OCI-LY7 (cell line): Measurements from ENCODE around the gene LOXHD1. TPM values are rescaled to one million over a fixed set of nuclear protein-coding genes. Genes with fewer than 3 reads are reported as not detected.

ENCODE experiments used
- BruUV-seq: library from RNA; stranded (reverse); fragments of 400-500 nt; replicated peaks from 2 replicates; lab custom pipeline; 2021; lab: Mats Ljungman, UMichigan
- CTCF ChIA-PET: fragments of 300-600 bp; sonication (Branson Sonifier 250); formaldehyde crosslinking; loops from one replicate; lab custom pipeline; 2022; ENCODE audit warnings: antibody characterized with exemption; ENCODE audit not compliant: unreplicated experiment; lab: Charles Lee
- POLR2A ChIA-PET: fragments of 300-600 bp; sonication (Branson Sonifier 250); formaldehyde crosslinking; loops from one replicate; lab custom pipeline; 2022; ENCODE audit warnings: antibody characterized with exemption; lab: Charles Lee
- DNase-seq: peaks from one replicate; pipeline ENCODE4 v3.0.0-alpha.2; 2015; ENCODE audit warnings: low spot score
- H2AFZ ChIP-seq: fragments of 200-600 bp; sonication (generic), shearing (Covaris generic); 2 replicates; pipeline ENCODE4 v1.6.1; 2014; ENCODE audit warnings: mild to moderate bottlenecking, antibody characterized with exemption, low read length, moderate library complexity
- H3K27ac ChIP-seq: fragments of 200-600 bp; sonication (generic); 2 replicates; pipeline ENCODE4 v1.5.1; 2014; ENCODE audit warnings: mixed run types, low read depth, mild to moderate bottlenecking, moderate library complexity, low read length, inconsistent platforms; ENCODE audit not compliant: poor library complexity, severe bottlenecking
- H3K36me3 ChIP-seq: fragments of 200-600 bp; sonication (generic); 2 replicates; pipeline ENCODE4 v1.6.1; 2014; ENCODE audit warnings: mild to moderate bottlenecking, antibody characterized with exemption, low read length, moderate library complexity, mixed read lengths; ENCODE audit not compliant: insufficient read depth
- H3K4me1 ChIP-seq: fragments of 200-600 bp; sonication (generic); 2 replicates; pipeline ENCODE4 v1.5.1; 2014; ENCODE audit warnings: mild to moderate bottlenecking, low read length; ENCODE audit not compliant: insufficient read depth, poor library complexity, severe bottlenecking
- H3K4me2 ChIP-seq: fragments of 200-600 bp; sonication (generic); 2 replicates; pipeline ENCODE4 v1.6.1; 2014; ENCODE audit warnings: mild to moderate bottlenecking, low read length
- H3K4me3 ChIP-seq: fragments of 200-600 bp; sonication (generic); 2 replicates; pipeline ENCODE4 v1.5.1; 2014; ENCODE audit warnings: mild to moderate bottlenecking, low read depth, low read length; ENCODE audit not compliant: poor library complexity, severe bottlenecking
- H3K79me2 ChIP-seq: fragments of 200-600 bp; sonication (generic); 2 replicates; pipeline ENCODE4 v1.6.1; 2016; ENCODE audit warnings: low read depth, mild to moderate bottlenecking, low read length, moderate library complexity, mixed read lengths; ENCODE audit not compliant: insufficient read depth
- H3K9me2 ChIP-seq: fragments of 200-600 bp; sonication (generic); 2 replicates; pipeline ENCODE4 v1.6.1; 2016; ENCODE audit warnings: mild to moderate bottlenecking, low read length, mixed read lengths; ENCODE audit not compliant: insufficient read depth
- H3K9me3 ChIP-seq: fragments of 200-600 bp; sonication (generic); 2 replicates; pipeline ENCODE4 v1.6.1; 2014; ENCODE audit warnings: mild to moderate bottlenecking, mixed run types, low read length, mixed read lengths
- H4K20me1 ChIP-seq: fragments of 200-600 bp; sonication (generic); 2 replicates; pipeline ENCODE4 v1.6.1; 2014; ENCODE audit warnings: mild to moderate bottlenecking, antibody characterized with exemption, low read length, moderate library complexity, mixed read lengths; ENCODE audit not compliant: insufficient read depth
- EZH2phosphoT487 ChIP-seq: fragments of 200-600 bp; sonication (generic); IDR thresholded peaks from 2 replicates; pipeline ENCODE4 v1.6.1; 2018; ENCODE audit warnings: low read depth, borderline replicate concordance, mild to moderate bottlenecking, mixed run types, antibody characterized with exemption, low read length, moderate library complexity, mixed read lengths
- intact Hi-C: fragments of 100-400 bp; cut with micrococcal nuclease; formaldehyde crosslinking; loops from one replicate; pipeline ENCODE4 v1.10.0; 2022; ENCODE audit not compliant: unreplicated experiment
- total RNA-seq, 2 experiments: library from RNA; depleted of rRNA in 1 of 2; stranded (reverse); fragments of >200 nt in 1 of 2; shearing (Covaris generic) in 1 of 2; gene quantifications; 2 replicates each; pipeline ENCODE4 v1.2.3, GENCODE V29; 2014 to 2022
- TF ChIP-seq, protein P1 (sequence below): fragments of 200-600 bp; sonication (generic); conservative IDR thresholded peaks from 2 replicates; pipeline ENCODE4 v1.5.1; 2014; ENCODE audit warnings: mild to moderate bottlenecking, antibody characterized with exemption, low read length, moderate library complexity, mixed read lengths

Gene LOXHD1
- total RNA-seq, 2 experiments from 2014 or later: not detected

DNA sequence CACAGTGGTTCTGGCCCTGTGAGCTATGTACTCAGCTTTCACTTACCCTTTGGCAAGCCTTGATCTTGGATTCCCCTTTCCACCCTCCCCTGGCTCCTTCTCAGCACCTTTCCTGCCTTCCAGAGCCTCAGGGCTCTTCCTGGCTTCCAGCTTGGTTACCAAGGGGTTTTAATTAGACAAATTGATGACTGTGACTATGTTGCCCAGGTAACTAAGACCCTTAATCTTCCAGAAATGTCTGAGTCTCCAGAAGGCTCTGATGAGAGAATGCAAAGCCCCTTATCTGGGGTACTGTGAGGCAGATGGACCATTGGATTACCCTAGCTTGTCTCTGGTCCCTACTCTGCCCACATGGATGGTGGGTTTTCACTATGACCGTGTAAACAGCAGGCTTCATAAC lies 174.2 kb downstream of the LOXHD1 start:
- H3K4me2 ChIP-seq: no peak overlapping the region
- H3K9me3 ChIP-seq: no peaks in the 10 kb centered on the region
- no peak overlapping the region for H3K4me3 ChIP-seq
- no peak overlapping the region for H3K27ac ChIP-seq
- H3K4me1 ChIP-seq: no peaks in the 10 kb centered on the region
- no peaks in the 10 kb centered on the region for H3K36me3 ChIP-seq
- POLR2A ChIA-PET: no interaction called here
- no peaks in the 10 kb centered on the region for H4K20me1 ChIP-seq
- BruUV-seq: no TSS peak
- no peak for DNase-seq
- intact Hi-C loops: no loop called here
- H3K79me2 ChIP-seq: no peaks in the 10 kb centered on the region
- TF ChIP-seq, protein P1, sequence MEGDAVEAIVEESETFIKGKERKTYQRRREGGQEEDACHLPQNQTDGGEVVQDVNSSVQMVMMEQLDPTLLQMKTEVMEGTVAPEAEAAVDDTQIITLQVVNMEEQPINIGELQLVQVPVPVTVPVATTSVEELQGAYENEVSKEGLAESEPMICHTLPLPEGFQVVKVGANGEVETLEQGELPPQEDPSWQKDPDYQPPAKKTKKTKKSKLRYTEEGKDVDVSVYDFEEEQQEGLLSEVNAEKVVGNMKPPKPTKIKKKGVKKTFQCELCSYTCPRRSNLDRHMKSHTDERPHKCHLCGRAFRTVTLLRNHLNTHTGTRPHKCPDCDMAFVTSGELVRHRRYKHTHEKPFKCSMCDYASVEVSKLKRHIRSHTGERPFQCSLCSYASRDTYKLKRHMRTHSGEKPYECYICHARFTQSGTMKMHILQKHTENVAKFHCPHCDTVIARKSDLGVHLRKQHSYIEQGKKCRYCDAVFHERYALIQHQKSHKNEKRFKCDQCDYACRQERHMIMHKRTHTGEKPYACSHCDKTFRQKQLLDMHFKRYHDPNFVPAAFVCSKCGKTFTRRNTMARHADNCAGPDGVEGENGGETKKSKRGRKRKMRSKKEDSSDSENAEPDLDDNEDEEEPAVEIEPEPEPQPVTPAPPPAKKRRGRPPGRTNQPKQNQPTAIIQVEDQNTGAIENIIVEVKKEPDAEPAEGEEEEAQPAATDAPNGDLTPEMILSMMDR: no peak
- no peak for TF ChIP-seq EZH2phosphoT487
- CTCF ChIA-PET: no interaction called here
- H2AFZ ChIP-seq: no peak overlapping the region
- no peaks in the 10 kb centered on the region for H3K9me2 ChIP-seq

DNA sequence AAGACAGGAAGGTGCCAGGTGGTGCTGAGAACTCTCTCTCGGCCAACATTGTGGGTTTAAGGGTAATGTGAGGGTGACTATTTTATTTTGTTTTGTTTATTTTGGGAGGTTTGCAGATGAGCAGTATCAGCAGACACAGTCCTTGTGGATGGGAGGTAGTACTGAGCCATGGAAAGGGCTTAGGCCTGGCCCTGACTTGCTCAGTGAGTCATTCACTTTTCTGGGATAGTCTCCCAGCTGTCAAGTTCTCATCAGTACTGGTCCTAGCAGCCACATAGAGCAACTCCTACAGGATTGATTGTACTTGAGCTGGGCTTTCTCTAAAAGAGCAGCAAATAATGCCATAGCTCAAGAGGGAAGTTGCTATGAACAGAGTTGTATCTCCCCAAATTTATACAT lies 175.2 kb downstream of the LOXHD1 start:
- no peaks in the 10 kb centered on the region for H3K9me2 ChIP-seq
- no peaks in the 10 kb centered on the region for H3K9me3 ChIP-seq
- no peaks in the 10 kb centered on the region for H3K36me3 ChIP-seq
- BruUV-seq: no TSS peak
- H3K4me3 ChIP-seq: no peak overlapping the region
- H3K4me1 ChIP-seq: no peaks in the 10 kb centered on the region
- H2AFZ ChIP-seq: no peak overlapping the region
- ChIA-PET POLR2A (interaction anchor here (1.0 kb wide), 1 partner anchor 15 kb away, joined by 5 read pairs; no protein-coding TSS in a partner anchor), CTCF (no interaction called here)
- no peak for TF ChIP-seq EZH2phosphoT487
- TF ChIP-seq, protein P1: no peak
- no peak overlapping the region for H3K27ac ChIP-seq
- DNase-seq: no peak
- intact Hi-C loops: loop anchor here (1.0 to 2.0 kb wide), 2 partner anchors 201 to 333 kb away; no protein-coding TSS in a partner anchor
- no peaks in the 10 kb centered on the region for H3K79me2 ChIP-seq
- H3K4me2 ChIP-seq: no peak overlapping the region
- no peaks in the 10 kb centered on the region for H4K20me1 ChIP-seq

DNA sequence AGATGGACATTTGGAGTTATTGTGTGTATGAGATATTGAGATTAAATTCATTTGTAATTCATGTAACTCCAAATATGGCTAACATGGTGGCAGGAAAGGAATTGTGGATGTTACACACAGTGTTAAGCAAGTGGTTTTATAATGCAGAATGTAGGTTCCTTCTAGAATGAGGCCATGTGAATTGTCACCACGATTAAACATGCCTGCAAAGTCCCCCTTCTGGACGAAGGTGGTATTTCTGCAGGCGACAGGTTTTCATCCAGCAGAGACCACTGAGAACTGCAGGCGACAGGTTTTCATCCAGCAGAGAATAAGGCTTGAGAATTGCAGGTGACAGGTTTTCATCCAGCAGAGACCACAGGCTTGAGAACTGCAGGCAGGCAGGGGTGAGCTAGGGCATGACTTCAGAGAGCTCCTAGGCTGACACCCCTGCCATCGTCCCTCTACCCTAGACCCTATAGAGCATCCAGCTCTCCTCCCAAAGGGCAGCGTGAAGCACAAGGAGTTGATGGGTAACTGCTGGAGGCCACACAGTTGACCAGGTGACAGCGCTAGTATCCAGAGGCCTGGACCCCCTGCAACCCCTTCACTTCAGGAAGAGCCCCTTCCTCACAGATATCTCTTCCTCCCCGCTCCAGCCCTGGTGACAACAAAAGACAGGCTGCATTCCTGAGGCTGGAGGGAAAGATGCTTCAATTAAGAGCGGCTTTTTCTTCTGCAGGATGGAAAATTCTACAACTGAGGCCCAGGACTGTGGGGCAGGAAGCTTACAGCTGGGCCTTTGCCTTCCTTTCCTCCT lies 175.8 kb downstream of the LOXHD1 start:
- ChIA-PET CTCF (interaction anchor here (1.2 kb wide), 1 partner anchor 200 kb away, joined by 3 read pairs; no protein-coding TSS in a partner anchor), POLR2A (interaction anchor here (1.0 kb wide), 1 partner anchor 15 kb away, joined by 5 read pairs; no protein-coding TSS in a partner anchor)
- Histone ChIP-seq H4K20me1 (no peaks in the 10 kb centered on the region), H3K79me2 (no peaks in the 10 kb centered on the region), H3K9me2 (no peaks in the 10 kb centered on the region), H3K4me1 (no peaks in the 10 kb centered on the region), H3K9me3 (no peaks in the 10 kb centered on the region), H3K36me3 (no peaks in the 10 kb centered on the region), H3K4me3 (no peak overlapping the region), H2AFZ (no peak overlapping the region), H3K4me2 (no peak overlapping the region), H3K27ac (no peak overlapping the region)
- intact Hi-C loops: loop anchor here (1.0 to 2.0 kb wide), 2 partner anchors 200 to 332 kb away; no protein-coding TSS in a partner anchor
- BruUV-seq: no TSS peak
- no peak for TF ChIP-seq EZH2phosphoT487
- TF ChIP-seq, protein P1: peak; percentile 70
- DNase-seq: peak; percentile 39
